ENCODE data around the gene TTBK2.

The TTBK2 gene

GRCh38 chr15:42727750-42728381 lies 192.7 kb downstream of the TTBK2 start:
- no peak for DNase-seq (ENCODE audit: insufficient read length, low spot score)
- no peak for FAIRE-seq
- TF ChIP-seq PAX5 (IDR thresholded peaks at IDR 0.05; ENCODE audit: insufficient read depth, low read length, severe bottlenecking) (no peak), POLR2A (IDR thresholded peaks at IDR 0.05; ENCODE audit: low read depth, low read length) (no peak), TAF1 (IDR thresholded peaks at IDR 0.05; ENCODE audit: low read depth, low read length) (no peak), POU2F2 (IDR thresholded peaks at IDR 0.05; ENCODE audit: low read depth, low read length) (no peak), POLR2AphosphoS5 (IDR thresholded peaks at IDR 0.05; ENCODE audit: low read depth, low read length) (no peak), SPI1 (IDR thresholded peaks at IDR 0.05; ENCODE audit: low read depth, low read length) (no peak)

- DNase-seq (ENCODE audit: insufficient read length, low spot score): no peak
- TF ChIP-seq POLR2AphosphoS5 (IDR thresholded peaks at IDR 0.05; ENCODE audit: low read depth, low read length): no peak
- TF ChIP-seq PAX5 (IDR thresholded peaks at IDR 0.05; ENCODE audit: insufficient read depth, low read length, severe bottlenecking): no peak
- TF ChIP-seq TAF1 (IDR thresholded peaks at IDR 0.05; ENCODE audit: low read depth, low read length): no peak
- no peak for TF ChIP-seq POLR2A (IDR thresholded peaks at IDR 0.05; ENCODE audit: low read depth, low read length)
- no peak for TF ChIP-seq SPI1 (IDR thresholded peaks at IDR 0.05; ENCODE audit: low read depth, low read length)
- TF ChIP-seq POU2F2 (IDR thresholded peaks at IDR 0.05; ENCODE audit: low read depth, low read length): no peak
- FAIRE-seq: no peak
Measured at GRCh38 chr15:42726114-42726513, 194.5 kb downstream of the TTBK2 start.

GRCh38 chr15:42725331-42725903 lies 195.2 kb downstream of the TTBK2 start:
- TF ChIP-seq POLR2A (IDR thresholded peaks at IDR 0.05; ENCODE audit: low read depth, low read length) (no peak), TAF1 (IDR thresholded peaks at IDR 0.05; ENCODE audit: low read depth, low read length) (no peak), SPI1 (IDR thresholded peaks at IDR 0.05; ENCODE audit: low read depth, low read length) (no peak), PAX5 (IDR thresholded peaks at IDR 0.05; ENCODE audit: insufficient read depth, low read length, severe bottlenecking) (no peak), POLR2AphosphoS5 (IDR thresholded peaks at IDR 0.05; ENCODE audit: low read depth, low read length) (no peak), POU2F2 (IDR thresholded peaks at IDR 0.05; ENCODE audit: low read depth, low read length) (no peak)
- FAIRE-seq: no peak
- DNase-seq (ENCODE audit: insufficient read length, low spot score): no peak

GRCh38 chr15:42724276-42724675 lies 196.3 kb downstream of the TTBK2 start:
- no peak for TF ChIP-seq TAF1 (IDR thresholded peaks at IDR 0.05; ENCODE audit: low read depth, low read length)
- TF ChIP-seq SPI1 (IDR thresholded peaks at IDR 0.05; ENCODE audit: low read depth, low read length): no peak
- TF ChIP-seq POLR2A (IDR thresholded peaks at IDR 0.05; ENCODE audit: low read depth, low read length): no peak
- TF ChIP-seq PAX5 (IDR thresholded peaks at IDR 0.05; ENCODE audit: insufficient read depth, low read length, severe bottlenecking): no peak
- no peak for TF ChIP-seq POU2F2 (IDR thresholded peaks at IDR 0.05; ENCODE audit: low read depth, low read length)
- no peak for TF ChIP-seq POLR2AphosphoS5 (IDR thresholded peaks at IDR 0.05; ENCODE audit: low read depth, low read length)
- FAIRE-seq: no peak
- no peak for DNase-seq (ENCODE audit: insufficient read length, low spot score)

GRCh38 chr15:42723068-42723467 lies 197.5 kb downstream of the TTBK2 start:
- DNase-seq (ENCODE audit: insufficient read length, low spot score) (no peak), FAIRE-seq (no peak)
- TF ChIP-seq PAX5 (IDR thresholded peaks at IDR 0.05; ENCODE audit: insufficient read depth, low read length, severe bottlenecking): no peak
- TF ChIP-seq POU2F2 (IDR thresholded peaks at IDR 0.05; ENCODE audit: low read depth, low read length): no peak
- no peak for TF ChIP-seq TAF1 (IDR thresholded peaks at IDR 0.05; ENCODE audit: low read depth, low read length)
- TF ChIP-seq POLR2AphosphoS5 (IDR thresholded peaks at IDR 0.05; ENCODE audit: low read depth, low read length): no peak

- TF ChIP-seq SPI1 (IDR thresholded peaks at IDR 0.05; ENCODE audit: low read depth, low read length) (no peak), PAX5 (IDR thresholded peaks at IDR 0.05; ENCODE audit: insufficient read depth, low read length, severe bottlenecking) (no peak), POU2F2 (IDR thresholded peaks at IDR 0.05; ENCODE audit: low read depth, low read length) (no peak), TAF1 (IDR thresholded peaks at IDR 0.05; ENCODE audit: low read depth, low read length) (no peak), POLR2A (IDR thresholded peaks at IDR 0.05; ENCODE audit: low read depth, low read length) (no peak), POLR2AphosphoS5 (IDR thresholded peaks at IDR 0.05; ENCODE audit: low read depth, low read length) (no peak)
- DNase-seq (ENCODE audit: insufficient read length, low spot score): no peak
- no peak for FAIRE-seq
Measured at GRCh38 chr15:42721916-42722315, 198.7 kb downstream of the TTBK2 start.

GRCh38 chr15:42721016-42721415 lies 199.6 kb downstream of the TTBK2 start:
- DNase-seq (ENCODE audit: insufficient read length, low spot score): no peak
- no peak for FAIRE-seq
- TF ChIP-seq PAX5 (IDR thresholded peaks at IDR 0.05; ENCODE audit: insufficient read depth, low read length, severe bottlenecking): no peak
- TF ChIP-seq POLR2A (IDR thresholded peaks at IDR 0.05; ENCODE audit: low read depth, low read length): no peak

GRCh38 chr15:42720071-42720470 lies 200.5 kb downstream of the TTBK2 start:
- no peak for DNase-seq (ENCODE audit: insufficient read length, low spot score)
- no peak for TF ChIP-seq SPI1 (IDR thresholded peaks at IDR 0.05; ENCODE audit: low read depth, low read length)
- no peak for TF ChIP-seq POLR2A (IDR thresholded peaks at IDR 0.05; ENCODE audit: low read depth, low read length)
- no peak for TF ChIP-seq PAX5 (IDR thresholded peaks at IDR 0.05; ENCODE audit: insufficient read depth, low read length, severe bottlenecking)
- no peak for TF ChIP-seq POLR2AphosphoS5 (IDR thresholded peaks at IDR 0.05; ENCODE audit: low read depth, low read length)
- TF ChIP-seq TAF1 (IDR thresholded peaks at IDR 0.05; ENCODE audit: low read depth, low read length): no peak
- TF ChIP-seq POU2F2 (IDR thresholded peaks at IDR 0.05; ENCODE audit: low read depth, low read length): no peak
- no peak for FAIRE-seq

- no peak for TF ChIP-seq SPI1 (IDR thresholded peaks at IDR 0.05; ENCODE audit: low read depth, low read length)
- no peak for TF ChIP-seq POLR2AphosphoS5 (IDR thresholded peaks at IDR 0.05; ENCODE audit: low read depth, low read length)
- no peak for TF ChIP-seq POLR2A (IDR thresholded peaks at IDR 0.05; ENCODE audit: low read depth, low read length)
- FAIRE-seq (no peak), DNase-seq (ENCODE audit: insufficient read length, low spot score) (no peak)
Measured at GRCh38 chr15:42719043-42719442, 201.5 kb downstream of the TTBK2 start.

GRCh38 chr15:42716626-42717025 lies 204.0 kb downstream of the TTBK2 start:
- FAIRE-seq (no peak), DNase-seq (ENCODE audit: insufficient read length, low spot score) (no peak)
- TF ChIP-seq POLR2A (IDR thresholded peaks at IDR 0.05; ENCODE audit: low read depth, low read length): no peak
- TF ChIP-seq SPI1 (IDR thresholded peaks at IDR 0.05; ENCODE audit: low read depth, low read length): no peak
- TF ChIP-seq TAF1 (IDR thresholded peaks at IDR 0.05; ENCODE audit: low read depth, low read length): no peak
- TF ChIP-seq POU2F2 (IDR thresholded peaks at IDR 0.05; ENCODE audit: low read depth, low read length): no peak
- no peak for TF ChIP-seq PAX5 (IDR thresholded peaks at IDR 0.05; ENCODE audit: insufficient read depth, low read length, severe bottlenecking)
- no peak for TF ChIP-seq POLR2AphosphoS5 (IDR thresholded peaks at IDR 0.05; ENCODE audit: low read depth, low read length)

All from GM12891 (cell line).